Measurements from ENCODE around the gene SAE1.
A peak's percentile ranks its signal among the peaks of the same experiment; 100 is the strongest.

Gene SAE1

DNA sequence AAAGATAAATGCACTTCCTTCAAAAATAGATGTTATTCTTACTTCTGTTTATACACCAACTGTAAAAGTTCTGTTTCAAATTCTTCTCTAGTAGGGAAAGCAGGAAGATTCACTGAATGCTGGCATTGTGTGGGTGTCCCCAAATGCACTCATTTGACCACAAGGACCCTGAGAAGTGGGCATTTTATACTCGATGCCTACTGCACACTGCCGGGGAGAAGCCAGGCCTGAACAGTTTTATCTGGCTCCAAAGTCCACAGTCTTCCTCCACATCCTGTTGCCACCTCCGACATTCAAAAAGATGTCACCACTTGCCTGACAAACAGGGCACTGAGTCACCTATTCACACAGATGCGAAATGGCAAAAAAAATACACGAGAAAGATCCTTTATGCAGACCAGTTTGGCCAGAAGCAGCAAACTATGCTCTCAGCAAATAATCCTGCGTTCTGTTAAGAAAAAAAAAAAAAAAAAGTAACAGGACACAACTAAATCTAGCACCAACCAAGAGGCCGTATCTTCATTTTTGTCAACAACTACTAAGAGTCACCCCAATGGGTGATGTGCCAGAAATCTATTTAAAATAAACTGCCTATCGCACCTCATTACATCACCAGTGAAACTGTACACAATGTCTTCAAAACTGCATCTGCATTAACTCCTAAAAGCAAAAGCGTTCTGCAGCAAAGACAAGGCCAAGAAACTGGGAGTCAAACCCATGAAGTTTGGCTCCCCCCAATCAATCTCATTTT lies 23.3 kb upstream of the SAE1 start:
- DNase-seq = no peak

DNA sequence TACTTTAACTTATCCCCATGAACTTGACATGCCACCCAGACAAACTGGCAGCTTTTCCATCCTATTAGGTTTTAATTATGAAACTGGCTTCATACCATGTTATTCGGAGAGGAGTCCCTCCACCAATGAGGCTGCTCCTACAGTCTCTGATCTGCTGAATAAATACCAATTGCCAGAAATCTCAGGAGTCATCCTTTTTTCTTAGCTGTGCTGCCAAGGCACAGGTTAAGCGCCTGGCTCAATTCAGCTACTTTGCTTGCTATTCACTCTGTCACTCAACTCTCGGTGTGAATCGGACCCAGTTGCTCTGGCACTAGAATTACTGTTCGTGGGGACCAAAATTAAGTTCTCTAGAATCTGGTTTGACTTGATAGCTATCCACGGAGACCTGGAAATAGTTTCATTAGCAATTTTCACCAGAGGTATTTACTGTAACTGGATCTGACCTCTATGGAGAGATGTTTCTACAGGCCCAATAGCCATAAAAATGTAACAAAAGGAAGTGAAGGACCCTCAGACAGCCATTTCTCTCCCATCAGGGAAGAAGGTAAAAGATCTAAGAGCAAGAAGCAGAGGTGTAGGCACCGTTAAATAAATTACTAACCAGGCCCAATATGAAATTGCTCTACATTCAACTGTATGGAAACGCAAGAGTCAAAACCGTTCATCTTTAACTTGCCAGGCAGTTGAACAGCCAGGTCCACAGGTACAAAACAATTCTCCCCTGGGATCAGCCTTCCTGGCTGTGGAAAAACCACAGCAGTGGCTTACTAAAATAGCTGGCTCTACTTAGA lies 22.5 kb upstream of the SAE1 start:
- DNase-seq = no peak

DNA sequence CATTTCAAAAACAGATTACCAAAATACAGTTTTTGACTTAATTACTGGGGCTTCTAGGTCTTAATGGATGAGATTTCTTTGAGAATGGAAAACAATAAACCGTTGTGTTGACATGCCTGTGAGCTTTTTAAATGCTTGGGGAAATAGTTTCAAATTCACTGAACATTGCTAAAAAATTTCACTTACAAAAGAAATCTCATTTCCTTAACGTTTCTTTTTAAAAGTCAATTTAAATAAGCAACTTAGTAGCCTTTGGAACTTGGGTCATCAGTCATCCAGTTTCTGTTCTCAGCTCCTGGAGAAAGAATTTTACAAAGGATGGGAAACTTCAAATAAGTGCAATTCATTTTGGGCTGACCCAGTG lies 21.5 kb upstream of the SAE1 start:
- DNase-seq = no peak

DNA sequence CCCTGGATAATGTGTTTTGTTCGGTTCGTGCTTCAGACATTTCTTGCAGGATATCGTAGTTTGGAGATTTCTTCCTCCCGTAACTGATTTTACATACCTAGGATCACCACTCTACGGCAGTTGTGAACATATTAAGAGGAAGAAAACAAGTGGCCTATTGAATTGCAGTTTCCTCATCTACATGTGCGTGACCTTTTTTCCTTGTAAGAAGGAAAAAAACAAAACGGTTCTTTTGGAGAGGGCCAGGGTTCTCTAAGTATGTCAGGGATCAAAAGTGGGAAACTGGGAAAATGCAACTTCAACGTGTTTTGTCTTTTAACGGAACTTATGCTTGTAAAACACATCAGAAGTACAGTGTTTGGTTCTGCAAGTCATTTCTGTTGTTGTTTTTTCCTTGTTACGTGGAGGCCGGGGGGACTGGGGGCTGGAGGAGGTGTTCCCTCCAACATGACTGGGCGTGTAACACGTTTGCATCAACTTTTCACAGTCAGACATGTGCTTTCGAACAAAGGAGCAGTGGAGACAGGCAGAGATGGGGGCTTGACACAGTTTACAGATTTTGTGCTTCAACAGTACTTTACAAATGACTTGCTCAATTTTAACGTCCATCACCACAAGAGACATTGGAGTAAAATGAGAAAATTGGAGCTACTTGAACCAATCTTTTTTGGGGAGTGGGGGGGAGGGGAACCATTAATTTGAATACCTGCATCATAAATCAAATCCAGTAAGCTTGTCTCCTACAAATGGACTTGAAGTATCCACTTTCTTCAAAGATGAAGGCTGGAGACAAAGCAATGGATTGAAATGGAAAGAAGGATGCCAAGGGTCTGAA lies 20.9 kb upstream of the SAE1 start:
- DNase-seq = no peak

DNA sequence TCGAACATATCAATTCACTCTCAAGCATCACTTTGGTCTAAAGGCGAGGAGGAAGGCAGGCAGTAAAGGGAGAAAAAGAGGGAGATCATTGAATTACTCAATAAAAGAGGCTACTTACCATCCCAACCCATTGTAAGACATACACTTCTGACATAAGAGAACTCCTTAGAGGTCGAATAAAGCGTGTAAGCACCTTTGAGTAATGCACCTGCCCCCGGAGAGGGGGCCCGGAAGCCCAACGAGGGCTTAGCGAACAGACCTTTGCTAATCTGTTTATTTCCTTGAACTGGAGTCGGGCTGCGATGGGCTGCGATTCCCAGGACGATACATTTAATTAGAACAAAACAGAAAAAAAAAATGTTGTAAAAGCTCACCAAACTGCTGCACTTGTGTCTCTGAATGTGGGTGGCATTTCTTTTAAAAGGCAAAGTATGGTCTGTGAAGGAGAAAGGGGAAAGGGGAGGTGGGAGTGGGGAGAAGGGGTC lies 20.1 kb upstream of the SAE1 start:
- no peak for DNase-seq

DNA sequence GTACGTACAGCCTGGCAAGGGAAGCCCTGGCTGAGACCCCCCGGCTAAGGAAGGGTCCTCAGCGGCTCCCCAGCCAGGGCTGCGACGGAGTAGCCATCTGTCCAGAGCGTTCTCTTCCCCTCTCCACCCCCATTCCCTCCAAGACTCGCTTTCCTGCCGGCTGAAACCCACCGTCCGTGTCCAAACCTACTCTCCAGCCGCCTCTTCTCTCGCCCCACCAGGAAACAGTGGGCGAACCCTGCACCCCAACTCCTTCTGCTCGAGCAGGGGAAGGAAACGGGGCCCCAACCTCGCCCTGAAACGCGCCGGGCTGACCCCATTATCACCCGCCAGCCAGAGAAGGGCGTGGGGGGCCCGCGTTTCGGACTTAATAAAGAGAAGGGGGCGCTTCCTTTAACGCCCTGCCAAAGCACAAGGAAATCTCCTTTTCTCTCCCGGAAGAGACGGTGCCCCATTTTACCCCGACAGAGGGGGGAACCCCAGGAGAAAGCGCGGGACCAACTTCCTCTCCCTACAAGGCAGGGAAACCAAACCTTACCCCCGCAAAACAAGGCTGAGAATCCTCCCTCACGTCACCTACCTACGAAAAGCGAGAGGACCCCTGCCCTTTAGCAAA lies 19.5 kb upstream of the SAE1 start:
- no peak for DNase-seq

DNA sequence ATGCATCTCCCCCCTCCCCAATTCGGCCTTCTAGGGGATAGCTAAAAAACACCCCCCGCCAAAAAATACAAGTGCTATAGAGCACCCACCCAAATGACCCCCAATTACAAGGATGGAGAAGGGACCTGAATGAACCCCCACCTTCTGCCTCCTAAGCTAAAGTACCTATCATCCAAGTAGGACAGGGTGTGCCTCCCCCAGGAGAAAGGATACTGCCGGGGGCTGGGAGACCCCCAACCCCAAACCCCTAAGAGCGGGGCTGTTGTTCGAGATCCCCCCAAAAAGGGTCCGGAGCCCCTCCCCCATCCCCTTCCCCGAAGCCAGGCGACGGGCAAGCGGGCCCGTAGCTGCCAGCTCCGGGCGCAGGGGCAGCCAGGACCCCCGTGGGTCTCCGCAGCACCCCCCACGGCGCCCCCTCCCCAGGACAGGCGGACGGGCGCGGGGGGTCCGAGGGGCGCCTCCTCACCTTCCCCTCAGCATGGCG lies 18.9 kb upstream of the SAE1 start:
- DNase-seq = no peak

DNA sequence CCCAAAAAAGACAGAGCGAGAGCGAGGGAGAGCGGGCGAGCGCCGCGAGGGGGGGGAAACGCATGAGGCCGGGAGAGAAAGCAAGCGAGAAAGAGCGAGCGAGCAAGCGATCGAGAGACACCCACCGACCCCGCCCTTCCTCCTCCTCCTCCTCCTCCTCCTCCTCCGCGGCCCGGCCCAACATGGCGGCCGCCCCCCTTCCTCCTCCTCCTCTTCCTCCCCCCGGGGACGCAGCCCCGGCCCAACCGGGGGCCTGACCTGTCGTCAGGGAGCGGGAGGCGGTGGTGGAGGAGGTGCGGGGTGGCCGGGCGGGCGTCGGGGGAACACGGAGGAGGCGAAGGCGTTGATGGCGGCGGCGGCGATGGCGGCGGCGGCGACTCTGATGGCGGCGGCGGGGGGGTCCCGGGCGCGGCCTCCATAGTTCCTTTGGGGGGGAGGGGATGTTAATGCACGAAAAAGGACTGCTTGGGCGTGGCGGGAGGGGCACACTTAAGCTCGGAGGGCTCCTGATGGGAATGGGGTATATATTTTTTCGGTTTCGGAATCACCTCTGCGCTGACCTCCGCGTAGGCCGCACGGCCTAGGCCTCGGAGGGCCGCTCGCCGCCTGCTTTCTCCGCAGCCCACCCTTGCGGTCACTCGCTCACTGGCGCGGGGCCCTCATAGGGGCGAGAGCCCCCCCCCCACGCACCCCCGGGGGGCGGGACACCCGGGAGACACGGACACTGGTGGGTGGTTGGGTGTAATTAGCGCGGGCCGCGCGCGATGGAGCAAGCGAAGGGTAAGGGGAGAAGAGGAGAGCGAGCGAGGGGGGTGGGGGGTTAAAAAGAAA lies 18.3 kb upstream of the SAE1 start:
- peak; percentile 92 for DNase-seq

DNA sequence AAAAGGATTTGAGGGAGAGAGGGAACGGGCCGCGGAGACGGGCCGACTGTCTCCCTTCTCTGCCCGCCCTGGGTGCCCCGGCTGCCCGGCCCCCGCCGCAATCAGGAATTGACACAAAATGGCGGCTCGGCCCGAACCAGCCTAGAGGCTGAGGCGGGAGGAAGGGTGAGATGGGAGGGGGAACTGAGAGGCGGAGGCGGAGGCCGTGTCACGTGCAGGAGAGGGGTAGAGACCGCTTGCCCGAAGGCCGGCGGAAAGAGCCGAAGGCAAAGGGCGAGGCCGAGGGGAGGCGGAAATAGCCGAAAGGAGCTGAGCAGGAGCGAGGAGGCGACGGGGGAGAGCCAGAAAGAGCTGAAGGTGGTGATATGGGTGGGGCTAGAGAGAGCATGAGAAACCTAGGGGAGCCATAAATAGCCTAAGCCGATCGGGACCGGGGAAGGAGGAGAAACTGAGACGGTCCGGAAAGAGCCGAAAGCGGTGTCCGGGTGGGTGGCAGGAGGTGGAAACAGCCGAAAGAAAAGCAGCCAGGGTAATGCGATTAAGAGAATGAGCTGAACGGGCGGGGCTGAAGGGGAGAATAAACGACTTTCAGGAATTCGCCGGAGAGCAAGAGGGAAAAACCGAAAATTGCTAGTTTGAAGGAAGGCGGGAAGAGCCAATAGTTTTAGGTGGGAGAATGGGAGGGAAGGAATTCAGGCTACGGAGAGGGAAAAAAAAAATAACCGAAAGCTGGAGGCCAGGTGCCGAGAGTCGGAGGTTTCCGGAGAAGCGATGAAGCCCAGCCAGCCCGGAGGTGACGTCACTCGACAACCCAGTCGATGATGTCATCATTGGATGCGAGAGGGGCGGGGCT lies 17.4 kb upstream of the SAE1 start, which contains the start of gene ZC3H4:
ZC3H4 (minus strand) TSS at position 780 of the 853 bp plus-strand sequence. CDS start 1,192 bp downstream, outside the sequence.
- peak; percentile 100 for DNase-seq

DNA sequence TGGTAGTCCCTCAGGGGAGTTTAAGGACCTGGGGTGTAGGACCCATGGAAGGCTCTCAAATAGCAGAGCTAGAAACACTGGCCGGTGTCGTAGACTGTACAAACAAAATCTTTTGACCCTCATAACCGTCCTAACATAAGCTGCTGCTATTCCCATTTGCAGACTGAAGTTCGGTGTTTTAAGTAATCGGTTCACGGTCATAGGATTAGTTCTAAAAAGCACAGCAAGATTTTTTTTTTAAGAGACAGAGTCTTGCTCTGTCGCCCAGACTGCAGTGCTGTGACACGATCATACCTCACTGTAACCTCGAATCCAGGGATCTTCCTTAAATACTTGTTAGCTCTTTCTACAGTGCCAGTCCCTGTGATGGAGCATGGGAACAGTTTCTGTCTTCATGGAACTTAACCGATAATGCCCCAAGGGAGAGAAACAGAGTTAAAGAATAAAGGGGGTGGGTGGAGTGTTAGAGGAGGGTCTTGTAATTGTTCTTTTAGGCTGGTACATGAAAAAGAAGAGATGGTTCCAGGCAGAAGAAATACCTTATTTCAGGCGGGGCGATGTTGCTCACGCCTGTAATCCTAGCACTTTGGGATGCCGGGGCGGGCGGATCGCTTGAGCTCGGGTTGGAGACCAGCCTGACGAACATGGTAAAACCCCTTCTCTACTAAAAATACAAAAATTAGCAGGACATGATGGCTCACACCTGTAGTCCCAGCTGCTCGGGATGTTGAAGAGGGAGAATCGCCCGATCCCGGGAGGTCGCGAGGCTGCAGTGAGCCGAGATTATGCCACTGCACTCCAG lies 16.6 kb upstream of the SAE1 start:
- no peak for DNase-seq

DNA sequence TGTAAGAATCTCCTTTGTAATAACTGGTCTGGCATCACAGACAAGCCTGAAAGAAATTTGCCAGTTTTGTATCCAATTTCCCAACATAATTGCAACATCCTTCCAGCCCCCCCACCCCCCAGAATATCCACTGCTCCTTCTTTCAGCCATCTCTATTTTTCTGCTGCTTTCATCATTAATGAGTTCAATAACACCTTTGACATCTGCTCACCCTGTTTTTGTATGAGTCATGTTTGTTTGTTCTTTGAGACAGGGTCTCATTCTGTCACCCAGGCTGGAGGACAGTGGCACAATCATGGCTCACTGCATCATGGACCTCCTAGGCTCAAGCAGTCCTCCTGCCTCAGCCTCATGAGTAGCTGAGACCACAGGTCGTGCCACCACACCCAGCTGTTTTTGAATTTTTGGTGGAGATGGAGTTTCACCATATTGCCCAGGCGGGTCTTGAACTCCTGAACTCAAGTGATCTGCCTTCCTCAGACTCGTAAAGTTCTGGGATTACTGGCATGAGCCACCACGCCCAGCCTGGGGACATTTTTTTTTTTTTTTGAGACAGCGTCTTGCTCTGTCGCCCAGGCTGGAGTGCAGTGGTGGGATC lies 10.1 kb upstream of the SAE1 start:
- DNase-seq = no peak

DNA sequence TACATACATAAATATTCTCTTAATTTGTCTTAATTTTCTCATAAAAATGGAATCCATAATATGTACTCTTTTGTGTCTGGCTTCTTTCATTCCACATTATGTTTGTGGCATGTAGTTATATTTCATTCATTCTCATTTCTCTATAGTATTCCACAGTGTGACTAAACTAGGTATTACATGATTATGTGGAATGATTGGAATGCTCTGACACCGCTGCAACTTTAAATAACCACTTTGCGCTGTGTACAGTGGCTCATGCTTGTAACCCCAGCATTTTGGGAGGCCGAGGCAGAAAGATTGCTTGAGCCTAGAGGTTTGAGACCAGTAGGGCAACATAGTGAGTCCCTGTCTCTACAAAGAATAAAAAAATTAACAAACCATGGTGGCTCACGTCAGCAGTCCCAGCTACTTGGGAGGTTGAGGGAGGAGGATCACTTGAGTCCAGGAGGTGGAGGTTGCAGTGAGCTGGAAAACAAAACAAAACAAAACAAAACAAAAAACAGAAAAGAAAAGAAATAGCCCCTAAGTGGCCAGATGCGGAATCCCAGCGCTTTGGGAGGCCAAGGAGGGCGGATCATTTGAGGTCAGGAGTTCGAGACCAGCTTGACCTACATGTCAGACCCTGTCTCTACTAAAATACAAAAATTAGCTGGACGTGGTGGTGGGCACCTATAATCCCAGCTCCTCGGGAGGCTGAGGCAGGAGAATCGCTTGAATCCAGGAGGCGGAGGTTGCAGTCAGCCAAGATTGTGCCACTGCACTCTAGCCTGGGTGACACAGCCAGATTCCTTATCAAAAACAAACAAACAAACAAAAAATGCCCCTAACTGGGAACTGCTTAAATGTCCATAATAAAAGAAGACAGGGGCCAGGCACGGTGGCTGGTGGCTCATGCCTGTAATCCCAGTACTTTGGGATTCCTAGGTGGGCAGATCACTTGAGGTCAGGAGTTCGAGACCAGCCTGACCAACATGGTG lies 8.0 kb upstream of the SAE1 start:
- DNase-seq = peak; percentile 66

DNA sequence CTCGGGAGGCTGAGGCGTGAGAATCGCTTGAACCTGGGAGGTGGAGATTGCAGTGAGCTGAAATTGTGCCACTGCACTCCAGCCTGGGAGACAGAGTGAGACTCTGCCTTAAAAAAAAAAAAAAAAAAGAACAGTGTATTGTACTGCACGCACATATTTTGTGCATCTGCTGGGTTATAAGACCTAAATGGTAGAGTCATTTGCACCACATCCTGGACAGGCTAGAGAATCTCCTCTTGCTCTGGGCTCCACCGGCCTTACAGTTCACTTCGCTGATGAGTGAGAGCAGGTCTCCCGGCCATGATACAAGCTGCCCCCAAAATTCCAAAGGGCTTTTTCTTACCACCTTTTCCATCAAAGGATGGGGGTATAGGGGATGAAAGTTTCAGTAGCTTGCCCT lies 7.2 kb upstream of the SAE1 start:
- DNase-seq = no peak

DNA sequence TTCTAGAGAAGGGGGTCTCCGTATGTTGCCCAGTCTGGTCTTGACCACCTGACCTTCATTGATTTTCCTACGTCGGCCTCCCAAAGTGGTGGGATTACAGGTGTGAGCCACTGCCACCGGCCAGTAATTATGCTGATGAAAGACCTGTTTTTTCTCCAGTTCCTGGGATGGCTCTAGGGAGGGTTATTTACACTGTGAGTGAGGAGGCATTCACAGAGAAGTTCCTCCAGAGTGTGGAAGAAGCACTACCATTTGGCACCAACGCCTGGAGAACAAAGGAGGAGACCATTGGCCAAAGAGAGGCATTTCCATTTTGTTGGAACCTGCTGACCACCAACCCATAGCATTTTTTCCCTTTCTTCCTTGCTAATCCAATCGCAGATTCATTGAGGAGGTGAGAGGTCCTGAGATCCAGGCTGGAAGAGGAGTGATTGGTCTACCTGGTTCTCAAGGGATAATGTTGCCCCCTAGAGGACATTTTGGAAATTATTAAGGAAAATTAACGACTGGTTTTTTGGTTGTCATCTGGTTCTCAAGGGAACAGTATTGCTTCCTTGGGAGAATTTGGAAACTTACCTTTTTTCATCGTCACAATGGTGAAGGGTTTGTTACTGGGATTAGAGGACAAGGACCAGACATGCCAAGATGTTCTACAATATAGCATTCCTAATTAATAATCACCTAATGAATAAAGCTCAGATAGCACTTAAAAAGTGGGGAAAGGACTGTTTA lies 5.5 kb upstream of the SAE1 start:
- DNase-seq = peak; percentile 72

DNA sequence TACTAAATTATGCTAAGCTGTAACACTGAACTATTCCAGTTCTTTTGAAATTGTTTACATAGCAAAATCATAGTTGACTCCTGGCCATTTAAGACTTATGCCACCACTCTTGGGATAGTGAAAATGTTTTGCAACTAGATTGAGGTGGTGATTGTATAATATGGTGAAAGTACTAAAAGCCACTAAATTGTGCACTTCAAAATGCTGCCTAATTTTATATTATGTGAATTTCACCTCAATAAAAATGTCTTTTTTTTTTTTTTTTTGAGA lies 5.0 kb upstream of the SAE1 start:
- no peak for DNase-seq

DNA sequence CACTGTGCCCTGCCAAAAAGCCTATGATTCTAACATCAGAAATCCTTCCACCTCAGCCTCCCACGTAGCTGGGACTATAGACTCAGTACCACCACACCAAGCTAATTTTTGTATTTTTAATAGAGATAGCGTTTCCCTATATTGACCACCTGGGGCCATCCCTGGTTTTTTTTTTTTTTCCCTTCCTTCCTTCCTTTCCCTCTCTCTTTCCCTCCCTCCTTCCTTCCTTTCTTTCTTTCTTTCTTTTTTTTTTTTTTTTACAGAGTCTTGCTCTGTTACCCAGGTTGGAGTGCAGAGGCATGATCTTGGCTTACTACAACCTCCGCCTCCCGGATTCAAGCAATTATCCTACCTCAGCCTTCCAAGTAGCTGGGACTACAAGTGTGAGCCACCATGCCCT lies 1.1 kb upstream of the SAE1 start:
- no peak for DNase-seq

DNA sequence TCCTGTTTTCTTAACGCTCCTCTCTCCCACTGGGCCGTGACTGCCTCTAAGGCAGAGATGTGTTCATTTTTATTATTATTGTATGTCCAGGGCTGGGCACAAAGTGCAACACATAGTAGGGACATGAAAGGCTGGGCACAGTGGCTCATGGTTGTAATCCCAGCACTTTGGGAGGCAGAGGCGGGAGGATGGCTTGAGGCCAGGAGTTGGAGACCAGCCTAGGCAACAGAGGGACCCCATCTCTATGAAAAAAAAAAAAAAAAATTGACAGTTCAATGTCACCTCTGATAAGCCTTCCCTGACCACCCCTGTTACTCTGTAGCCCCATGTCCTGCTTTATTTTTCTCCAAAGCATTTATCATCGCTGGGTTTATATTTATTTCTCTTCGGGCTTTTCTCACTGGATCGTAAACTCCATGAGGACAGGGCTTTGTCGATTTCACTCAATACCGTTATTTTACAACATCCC lies 481 bp upstream of the SAE1 start:
- no peak for DNase-seq

Data from islet precursor cell (in vitro differentiated cells).